GM19240 (cell line): Measurements from ENCODE around the gene HRC.

ENCODE experiments used
- DNase-seq: peaks from one replicate; pipeline ENCODE4 v3.0.0; 2011; ENCODE audit warnings: low spot score; ENCODE audit not compliant: insufficient read length

HRC gene

DNA sequence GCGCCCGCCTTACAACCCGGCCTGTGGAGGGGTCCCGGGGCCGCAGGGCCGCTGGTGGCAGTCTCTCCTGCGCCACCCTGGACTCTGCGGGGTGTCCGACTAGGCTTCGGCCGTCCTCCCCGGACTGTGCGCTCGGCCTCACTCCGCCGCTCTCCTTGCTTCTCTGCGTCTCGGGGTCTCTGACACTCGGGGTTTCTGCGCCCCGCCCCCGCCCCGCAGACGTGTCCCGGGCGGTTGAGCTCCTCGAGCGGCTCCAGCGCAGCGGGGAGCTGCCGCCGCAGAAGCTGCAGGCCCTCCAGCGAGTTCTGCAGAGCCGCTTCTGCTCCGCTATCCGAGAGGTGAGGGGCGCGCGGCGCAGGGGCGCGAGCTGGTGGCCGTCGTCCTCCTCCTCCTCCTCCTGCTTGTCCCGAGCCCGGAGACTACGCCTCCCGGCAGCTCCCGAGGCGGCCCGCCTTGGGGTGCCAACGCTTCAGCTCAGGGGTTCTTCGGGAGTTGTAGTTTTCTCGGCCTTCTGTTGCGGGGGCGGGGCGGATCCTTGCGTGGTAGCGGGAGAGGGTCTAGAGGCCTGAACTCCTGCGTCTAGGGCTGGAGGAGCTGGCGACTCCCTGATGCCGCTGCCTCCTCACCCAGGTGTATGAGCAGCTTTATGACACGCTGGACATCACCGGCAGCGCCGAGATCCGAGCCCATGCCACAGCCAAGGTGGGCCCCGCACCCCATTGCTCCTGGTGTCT, 40.4 kb downstream of the HRC start:
- no peak for DNase-seq

DNA sequence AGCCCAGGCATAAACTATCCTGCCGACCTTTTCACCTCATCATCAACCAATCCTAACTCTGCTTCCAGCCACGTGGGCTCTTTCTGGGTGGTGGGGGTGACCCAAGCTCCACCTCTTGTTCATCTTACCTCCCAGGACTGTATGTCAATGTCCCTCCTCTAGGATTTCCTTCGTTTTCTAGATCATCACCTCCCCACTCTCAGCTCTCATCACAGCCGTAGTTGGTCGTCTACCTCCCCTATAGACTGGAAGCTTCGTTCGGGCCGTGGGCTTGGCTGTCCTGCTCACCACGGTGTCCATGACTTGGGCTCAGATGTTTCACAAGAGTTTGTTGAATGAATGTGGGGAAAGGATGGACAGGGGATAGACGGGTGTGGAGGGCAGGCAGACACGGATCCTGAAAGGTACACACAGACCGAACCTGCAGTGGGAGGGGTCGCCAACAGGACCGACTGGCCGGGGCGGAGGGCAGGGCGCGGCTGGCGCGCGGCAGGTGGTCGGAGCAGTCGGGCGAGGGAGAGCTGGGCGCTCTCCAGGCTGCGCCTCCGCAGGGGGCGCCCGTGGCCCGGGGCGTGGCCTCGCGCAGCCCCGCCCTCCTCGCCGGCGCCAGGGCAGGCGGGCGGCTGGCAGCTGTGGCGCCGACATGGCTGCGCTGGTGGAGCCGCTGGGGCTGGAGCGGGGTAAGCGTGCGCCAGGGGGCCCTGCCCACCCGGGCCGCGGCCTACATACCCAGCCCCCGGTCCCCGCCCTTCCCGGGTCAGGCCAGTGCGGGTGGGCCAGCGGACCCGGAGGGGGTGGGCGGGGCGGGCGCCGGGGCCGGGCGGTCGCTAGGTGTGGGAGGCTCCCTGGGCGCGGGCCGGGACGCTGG, 41.2 kb downstream of the HRC start, which contains the start of gene LIN7B:
Gene LIN7B, plus strand, starts transcription at position 609 of the 868 bp plus-strand sequence. Its CDS starts 35 bp downstream, at position 644.
- DNase-seq: peak; percentile 94

DNA sequence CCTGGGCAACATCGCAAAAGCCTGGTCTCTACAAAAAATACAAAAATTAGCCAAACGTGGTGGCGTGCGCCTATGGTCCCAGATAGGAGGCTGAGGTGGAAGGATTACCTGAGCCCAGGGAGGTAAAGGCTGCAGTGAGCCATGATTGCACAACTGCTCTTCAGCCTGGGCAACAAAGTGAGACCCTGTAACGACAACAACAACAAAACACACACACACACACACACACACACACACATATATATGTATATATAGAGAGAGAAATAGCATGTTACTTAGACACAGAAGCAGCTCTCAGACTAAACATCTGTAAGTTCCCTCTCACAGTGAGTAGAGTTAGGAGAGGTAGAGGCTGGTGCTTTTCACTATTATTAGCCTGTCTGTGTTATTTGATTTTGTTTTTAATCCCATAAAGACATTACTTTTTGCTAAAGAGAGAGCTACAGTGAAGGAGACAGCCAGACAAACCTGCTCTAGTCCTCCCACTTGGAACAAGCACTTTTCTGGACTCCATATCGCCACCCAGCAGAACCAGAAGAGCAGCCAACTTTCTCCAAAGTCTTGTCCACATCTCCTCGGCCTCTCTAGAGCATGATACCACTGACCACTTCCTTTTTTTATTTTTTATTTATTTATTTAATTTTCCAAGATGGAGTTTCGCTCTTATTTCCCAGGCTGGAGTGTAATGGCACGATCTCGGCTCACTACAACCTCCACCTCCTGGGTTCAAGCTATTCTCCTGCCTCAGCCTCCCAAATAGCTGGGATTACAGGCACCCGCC, 43.8 kb downstream of the HRC start:
- DNase-seq: no peak

DNA sequence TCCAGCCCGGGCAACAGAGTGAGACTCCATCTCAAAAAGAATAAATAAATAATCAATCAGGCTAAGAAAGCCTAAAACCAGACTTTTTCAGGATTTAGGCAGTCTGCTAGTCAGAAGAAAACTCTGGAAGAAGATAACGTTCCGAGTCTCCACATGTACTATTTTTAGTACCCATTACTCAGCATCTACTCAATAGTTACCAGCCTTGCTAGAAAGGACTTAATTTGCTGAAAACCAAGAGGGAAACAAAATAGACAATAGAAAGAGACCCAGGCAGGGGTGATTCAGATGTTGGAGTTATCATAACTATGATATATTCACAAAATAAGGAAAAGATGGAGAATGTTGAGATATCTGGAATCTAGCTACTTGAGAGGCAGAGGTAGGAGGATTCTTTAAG, 44.6 kb downstream of the HRC start:
- DNase-seq: no peak

DNA sequence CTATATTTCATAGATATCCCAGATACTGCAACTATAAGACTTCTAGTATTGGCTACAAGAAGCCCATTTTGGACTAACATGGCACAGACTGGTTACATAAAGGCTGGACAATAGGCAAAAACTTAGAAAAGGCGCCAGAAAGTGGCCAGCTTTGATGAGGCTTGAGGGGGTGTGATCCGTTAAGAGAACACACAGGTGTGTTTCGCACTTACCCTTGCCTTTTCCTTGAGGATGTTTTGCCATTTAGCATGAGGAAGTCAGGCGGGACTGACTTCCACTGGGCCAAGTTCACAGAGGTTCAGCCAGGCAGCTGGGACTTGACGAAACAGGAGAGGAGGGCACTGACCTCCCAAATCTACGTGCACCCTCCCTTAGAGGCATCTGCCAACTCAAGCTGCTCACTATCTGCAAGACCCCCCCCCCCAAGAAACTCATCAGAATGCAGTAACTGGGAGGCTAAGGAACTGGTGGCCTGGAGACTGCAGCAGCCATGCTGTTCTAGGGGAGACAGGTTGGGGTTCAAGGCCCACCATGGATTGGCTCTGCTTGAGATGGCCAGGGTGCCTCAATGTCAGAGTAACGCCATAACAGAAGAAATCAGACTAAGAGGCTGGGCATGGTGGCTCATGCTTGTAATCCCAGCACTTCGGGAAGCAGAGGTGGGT, 45.5 kb downstream of the HRC start:
- no peak for DNase-seq

DNA sequence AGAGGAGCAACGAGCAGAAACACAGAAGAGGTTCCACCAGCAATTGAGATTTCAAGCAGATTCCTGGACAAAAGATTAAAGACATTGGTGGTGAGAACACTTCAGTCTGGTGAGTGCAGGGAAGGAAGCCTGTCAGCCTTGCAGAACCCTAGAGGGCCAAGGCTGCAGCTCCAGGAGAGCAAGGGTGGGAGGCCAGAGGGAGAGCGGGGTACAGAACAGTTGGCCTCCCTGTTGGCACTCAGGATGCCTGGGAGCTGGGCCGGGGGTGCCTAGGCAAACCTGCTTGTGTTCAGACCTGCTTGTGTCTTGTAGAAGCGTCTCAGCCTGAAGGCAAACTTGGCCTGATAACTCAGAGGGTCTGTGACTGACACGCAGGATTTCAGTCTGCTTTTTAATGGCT, 46.1 kb downstream of the HRC start:
- no peak for DNase-seq

DNA sequence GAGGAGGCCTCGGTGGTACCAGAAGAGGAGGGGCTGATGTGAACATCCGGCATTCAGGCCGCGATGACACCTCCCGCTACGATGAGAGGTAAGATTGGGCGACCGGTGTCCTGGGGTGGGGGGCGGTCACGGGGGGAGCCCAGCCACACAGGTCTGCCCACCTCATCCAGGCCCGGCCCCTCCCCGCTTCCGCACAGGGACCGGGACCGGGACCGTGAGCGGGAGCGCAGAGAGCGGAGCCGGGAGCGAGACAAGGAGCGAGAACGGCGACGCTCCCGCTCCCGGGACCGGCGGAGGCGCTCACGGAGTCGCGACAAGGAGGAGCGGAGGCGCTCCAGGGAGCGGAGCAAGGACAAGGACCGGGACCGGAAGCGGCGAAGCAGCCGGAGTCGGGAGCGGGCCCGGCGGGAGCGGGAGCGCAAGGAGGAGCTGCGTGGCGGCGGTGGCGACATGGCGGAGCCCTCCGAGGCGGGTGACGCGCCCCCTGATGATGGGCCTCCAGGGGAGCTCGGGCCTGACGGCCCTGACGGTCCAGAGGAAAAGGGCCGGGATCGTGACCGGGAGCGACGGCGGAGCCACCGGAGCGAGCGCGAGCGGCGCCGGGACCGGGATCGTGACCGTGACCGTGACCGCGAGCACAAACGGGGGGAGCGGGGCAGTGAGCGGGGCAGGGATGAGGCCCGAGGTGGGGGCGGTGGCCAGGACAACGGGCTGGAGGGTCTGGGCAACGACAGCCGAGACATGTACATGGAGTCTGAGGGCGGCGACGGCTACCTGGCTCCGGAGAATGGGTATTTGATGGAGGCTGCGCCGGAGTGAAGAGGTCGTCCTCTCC, 47.4 kb downstream of the HRC start:
- DNase-seq: no peak

DNA sequence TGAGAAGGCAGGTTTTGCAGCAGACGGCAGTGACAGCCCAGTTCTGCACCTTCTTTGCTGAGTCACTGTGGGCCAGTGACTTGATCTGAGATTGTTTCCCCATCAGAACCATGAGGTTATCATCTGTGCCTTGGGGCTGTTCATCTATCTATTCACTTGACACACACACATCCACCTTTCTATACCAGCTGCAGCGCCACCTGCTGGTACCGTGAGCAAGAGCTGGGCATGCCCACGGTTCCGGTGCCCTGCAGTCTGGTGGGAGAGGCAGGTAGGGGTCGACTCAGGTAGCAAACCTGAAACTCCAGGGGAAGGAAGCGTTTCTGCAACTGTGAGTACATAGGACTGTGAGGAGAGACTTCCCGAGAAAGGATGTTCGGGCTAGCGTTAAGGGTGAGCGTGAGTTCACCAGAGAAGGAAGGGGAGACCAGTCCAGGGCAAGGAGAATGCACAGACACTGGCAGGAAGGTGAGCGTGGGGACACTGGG, 48.5 kb downstream of the HRC start:
- no peak for DNase-seq

DNA sequence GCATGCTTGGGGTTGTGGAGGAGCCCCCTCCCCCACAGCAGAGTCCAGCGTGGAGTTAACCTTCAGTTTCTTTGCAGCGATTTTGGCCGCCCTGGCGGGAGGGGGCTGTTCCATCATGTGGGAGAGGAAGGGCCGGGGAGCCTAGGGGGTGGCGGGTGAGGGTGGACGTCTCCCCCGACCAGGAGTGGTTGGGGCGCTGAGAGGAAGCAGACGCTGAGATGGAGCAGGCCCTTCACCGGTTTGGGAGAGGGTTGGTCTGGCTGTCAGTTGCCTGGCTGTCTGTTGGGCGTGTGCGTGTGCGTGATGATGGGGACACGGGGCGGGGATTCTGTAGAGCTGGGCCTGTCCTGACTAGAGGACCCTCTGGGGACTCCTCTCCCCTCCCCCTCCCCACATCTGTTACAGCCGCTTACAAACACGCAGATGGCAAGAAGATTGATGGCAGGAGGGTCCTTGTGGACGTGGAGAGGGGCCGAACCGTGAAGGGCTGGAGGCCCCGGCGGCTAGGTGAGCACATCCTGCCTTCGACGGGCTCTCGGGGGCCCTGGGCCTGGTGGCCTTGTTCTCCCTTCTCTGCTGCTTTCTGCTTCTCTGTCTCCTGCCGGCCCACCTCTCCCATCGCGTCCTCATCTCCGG, 50.8 kb downstream of the HRC start:
- DNase-seq: no peak

DNA sequence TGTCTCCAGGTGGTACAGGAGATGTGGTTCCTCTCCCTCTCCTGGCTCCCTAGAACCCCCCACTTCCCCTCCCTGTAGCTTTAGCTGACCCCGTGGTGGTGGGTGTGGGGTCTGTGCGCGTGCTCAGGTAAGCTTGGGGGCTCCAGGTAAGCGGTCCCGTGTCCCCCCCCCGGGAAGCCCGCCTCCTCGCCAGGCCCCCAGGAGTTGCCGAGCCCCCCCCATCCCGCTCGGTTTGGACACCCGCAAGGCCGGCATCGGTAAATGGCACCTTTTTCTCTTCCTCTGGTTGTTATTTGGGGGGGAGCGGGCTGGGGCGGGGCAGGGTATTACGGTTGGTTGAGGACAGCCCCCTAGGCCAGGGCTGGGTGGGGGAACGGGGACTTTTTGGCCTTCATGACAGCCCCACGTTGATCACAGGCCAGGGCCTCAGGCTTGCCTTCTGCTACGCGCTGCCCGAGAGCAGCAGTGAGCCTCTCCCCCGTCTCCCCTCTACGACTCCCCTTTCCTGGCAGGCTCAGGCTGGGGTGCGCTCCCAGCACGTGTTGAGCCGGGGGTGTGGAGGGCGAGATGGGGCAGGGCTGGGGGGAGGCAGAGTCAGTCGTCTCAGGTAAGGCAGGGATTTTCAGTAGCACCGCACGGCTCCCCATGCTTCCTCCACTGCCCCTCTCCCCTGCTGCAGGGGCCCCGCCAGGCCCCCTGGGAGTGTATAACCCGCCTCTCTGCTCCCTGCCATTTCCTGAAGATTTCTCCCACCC, 51.7 kb downstream of the HRC start:
- DNase-seq: no peak

DNA sequence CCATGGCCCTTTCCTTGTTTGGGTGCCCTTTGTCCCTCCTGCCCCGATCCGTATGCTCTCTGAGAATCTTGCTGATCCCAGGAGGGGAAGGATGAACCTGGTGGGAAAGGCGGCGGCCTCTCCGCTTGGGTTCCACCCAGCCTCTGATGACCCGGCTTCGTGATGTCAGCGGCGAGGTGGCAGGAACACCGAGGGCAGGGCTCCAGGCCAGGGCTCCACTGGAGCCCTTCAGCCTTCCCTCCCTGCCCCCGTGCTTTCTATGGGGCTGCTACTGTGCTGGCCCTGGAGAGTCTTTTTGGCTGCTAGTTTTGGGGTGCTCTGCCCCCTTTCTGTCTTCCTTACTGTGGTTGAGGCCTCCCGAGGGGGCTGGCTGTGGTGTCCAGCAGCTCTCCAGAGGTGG, 52.9 kb downstream of the HRC start:
- no peak for DNase-seq
